Activated naive CD8-positive, alpha-beta T cell treated with anti-CD3 and anti-CD28 coated beads, Interleukin-2, amount 50 U/mL, for 16 hours (primary cell): Measurements from ENCODE around the gene BLTP1.
"Not testable (repeated sequence)": the region's sequence is repeated elsewhere in the genome, so short reads cannot be mapped to it uniquely, and the experiment has no call there.

Experiments used
- DNase-seq: peaks from one replicate; pipeline ENCODE4 v3.0.0-alpha.2; 2020; ENCODE audit warnings: low read depth, low spot score

The BLTP1 gene

GRCh38 chr4:122151982-122152710 is at the start of gene BLTP1:
BLTP1 (plus strand) TSS chr4:122152331; CDS start chr4:122170648, 18,317 bp downstream.
- peak; percentile 70 for DNase-seq

- DNase-seq, result no peak
Observed at GRCh38 chr4:122104184-122104583, 47.9 kb upstream of the BLTP1 start.

DNA sequence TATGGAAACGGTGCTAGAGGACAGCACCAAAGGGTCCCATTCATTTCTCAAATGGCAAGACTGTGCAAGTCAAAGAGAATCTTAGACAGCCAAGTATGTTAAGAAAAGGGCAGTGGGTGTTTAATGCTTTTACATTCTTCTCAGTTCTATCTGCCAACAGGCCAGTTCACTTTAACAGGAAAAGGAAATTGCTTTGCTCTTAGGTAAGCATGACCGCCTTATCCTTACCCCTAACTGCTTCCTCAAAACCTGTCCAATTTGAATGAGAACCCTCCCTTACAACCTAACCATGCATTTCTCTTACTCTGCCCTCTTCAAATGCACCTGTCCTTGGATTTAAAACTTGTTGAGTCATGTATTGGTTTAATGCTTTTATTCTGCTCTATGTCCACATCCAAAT is 44.5 kb upstream of the BLTP1 start:
- no peak for DNase-seq

DNA sequence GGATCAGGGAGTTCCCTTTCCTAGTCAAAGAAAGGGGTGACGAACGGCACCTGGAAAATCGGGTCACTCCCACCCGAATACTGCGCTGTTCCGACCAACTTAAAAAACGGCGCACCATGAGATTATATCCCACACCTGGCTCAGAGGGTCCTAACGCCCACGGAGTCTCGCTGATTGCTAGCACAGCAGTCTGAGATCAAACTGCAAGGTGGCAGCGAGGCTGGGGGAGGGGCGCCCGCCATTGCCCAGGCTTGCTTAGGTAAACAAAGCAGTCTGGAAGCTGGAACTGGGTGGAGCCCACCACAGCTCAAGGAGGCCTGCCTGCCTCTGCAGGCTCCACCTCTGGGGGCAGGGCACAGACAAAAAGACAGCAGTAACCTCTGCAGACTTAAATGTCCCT is 41.8 kb upstream of the BLTP1 start:
- not testable (repeated sequence) for DNase-seq

GRCh38 chr4:122117743-122118142 is 34.4 kb upstream of the BLTP1 start:
- DNase-seq, result no peak

DNA sequence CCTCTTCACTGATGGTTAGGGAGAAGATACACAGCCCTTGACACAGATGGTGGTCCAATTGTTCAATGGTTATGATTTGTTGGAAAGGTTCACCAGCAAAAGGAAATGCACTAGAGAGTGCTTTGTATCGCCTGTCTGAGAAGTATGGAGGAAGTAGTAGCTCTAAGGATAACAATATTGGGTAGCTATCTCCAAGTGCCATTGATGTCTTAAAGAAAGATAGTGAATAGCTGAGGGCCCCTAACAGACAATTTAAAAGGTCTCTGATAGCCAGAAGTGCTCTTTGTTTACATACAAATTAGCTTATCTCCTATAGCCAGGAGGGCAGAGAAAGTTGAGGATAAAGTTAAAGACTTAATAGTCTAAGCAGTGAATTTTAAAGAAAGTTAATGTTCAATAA is 33.9 kb upstream of the BLTP1 start:
- DNase-seq, result no peak

GRCh38 chr4:122119739-122120138 is 32.4 kb upstream of the BLTP1 start:
- DNase-seq, result no peak

- no peak for DNase-seq
Observed at GRCh38 chr4:122121593-122121992, 30.5 kb upstream of the BLTP1 start.

GRCh38 chr4:122122083-122122482 is 30.0 kb upstream of the BLTP1 start:
- no peak for DNase-seq

GRCh38 chr4:122129061-122129460 is 23.1 kb upstream of the BLTP1 start:
- no peak for DNase-seq

DNA sequence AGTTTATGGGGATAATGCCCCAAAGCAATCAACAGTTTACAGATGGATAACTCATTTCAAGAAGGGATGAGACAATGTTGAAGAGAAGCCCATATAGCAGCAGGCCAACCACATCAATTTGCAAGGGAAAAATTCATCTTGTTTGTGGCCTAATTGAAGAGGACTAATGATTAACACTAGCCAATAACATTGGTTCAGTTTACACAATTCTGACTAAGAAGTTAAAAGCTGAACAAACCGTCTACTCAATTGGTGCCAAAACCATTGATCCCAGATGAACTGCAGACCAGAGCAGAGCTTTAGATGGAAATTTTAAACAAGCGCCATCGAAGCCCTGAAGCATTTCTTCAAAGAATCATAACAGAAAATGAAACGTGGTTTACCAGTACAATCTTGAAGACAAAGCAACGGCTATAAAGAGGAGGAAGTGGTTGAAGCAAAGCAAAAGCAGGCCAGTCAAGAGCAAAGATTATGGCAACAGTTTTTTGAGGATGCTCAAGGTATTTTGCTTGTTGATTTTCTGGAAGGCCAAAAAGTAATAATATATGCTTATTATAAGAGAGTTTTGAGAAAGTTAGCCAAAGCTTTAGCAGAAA is 20.5 kb upstream of the BLTP1 start:
- DNase-seq, result no peak

GRCh38 chr4:122132891-122133290 is 19.2 kb upstream of the BLTP1 start:
- no peak for DNase-seq

DNA sequence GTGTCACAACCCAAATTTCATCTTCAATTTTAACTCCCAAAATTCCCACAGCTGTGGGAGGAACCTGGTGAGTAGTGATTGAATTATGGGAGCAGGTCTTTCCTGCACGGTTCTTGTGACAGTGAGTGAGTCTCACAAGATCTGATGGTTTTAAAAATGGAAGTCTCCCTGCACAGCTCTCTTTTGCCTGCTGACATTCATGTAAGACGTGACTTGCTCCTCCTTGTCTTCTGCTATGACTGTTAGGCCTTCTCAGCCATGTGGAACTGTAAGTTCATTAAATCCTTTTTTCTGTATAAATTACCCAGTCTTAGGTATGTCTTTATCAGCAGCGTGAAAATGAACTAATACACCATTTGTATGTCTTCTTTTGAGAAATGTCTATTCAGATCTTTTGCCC is 13.0 kb upstream of the BLTP1 start:
- no peak for DNase-seq

DNA sequence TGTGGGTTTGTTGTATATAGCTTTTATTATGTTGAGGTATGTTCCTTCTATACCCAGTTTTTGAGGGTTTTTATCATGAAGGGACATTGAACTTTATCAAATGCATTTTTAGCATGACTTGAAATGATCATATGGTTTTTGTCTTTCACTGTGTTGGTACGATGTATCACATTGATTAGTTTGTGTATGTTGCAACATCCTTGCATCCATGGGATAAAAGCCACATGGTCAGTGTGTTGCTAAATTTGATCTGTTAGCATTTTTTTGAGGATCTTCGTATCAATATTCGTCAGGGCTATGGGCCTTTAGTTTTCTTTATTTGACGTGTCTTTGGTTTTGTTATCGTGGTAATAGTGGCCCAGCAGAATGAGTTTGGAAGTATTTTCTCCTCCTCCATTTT is 11.3 kb upstream of the BLTP1 start:
- DNase-seq, result no peak

DNA sequence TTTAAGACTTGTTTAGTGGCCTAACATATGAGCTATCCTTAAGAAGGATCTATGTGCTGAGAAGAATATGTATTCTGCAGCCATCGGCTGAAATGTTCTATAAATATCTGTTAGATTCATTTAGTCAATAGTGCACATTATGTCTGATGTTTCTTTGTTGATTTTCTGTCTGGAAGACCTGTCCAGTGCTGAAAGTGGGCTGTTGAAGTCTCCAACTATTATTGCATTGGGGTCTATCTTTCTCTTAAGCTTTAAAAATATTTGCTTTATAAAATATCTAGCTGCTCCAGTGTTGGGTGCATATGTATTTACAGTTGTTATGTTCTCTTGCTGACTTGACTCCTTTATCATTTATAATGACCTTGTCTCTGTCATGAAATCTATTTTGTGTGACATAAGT is 9.4 kb upstream of the BLTP1 start:
- no peak for DNase-seq

DNA sequence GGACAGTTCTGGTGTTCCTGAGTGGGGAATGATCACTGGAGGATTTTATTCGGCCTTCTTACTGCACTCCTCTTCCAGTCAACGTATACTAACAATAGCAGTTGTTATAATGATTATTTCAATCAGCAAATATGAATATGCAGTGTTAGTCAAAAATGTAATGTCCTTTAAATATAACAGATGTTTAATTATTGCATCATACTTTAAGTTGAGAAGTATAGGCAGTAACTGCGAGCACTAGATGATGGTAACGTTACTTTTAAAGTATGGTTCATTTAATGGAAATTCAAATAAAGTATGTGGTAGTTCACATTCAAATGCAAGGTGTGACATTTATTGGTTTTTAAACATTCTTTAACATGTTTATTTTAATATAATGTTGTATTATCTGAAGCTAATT is 5.5 kb upstream of the BLTP1 start:
- DNase-seq, result no peak

- no peak for DNase-seq
Observed at GRCh38 chr4:122150931-122151330, 1.2 kb upstream of the BLTP1 start.

- no peak for DNase-seq
Observed at GRCh38 chr4:122152711-122153226, 638 bp downstream of the BLTP1 start.

DNA sequence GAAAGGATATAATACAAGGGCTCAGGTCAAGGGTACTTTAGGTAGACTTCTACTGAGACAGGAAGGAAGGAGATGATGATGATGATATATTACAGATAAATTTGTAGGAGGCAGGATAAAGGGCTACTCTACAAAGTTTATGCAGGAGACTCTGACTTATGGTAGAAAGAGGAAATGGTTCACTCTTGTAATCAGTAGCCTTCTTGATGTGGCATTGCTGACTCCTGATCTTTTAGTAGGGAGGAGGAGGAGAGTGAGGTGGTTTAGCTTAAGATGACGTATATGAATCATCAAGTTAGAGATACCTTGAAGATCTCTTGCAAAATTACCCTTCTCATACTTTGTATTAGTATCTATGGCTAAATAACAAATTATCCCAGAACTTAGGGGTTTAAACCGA is 4.7 kb downstream of the BLTP1 start:
- no peak for DNase-seq

DNA sequence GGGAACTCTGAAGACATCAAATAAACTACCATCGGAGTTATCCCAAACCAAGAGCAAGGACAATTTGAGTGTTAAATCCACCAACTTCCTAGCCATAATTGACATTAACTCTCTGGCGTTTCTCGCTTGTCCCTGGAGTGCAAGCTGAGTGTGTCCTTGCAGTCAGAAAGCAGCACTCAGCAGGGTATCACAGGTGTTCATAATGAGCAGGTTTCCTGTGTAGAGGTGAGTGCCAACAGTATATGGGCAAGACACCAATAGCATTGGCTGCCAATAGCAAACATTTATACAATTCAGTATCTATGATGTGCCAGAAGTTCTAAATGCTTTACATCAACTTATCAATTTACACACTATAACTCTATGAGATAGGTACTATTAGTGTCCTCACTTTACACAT is 11.2 kb downstream of the BLTP1 start:
- no peak for DNase-seq

DNA sequence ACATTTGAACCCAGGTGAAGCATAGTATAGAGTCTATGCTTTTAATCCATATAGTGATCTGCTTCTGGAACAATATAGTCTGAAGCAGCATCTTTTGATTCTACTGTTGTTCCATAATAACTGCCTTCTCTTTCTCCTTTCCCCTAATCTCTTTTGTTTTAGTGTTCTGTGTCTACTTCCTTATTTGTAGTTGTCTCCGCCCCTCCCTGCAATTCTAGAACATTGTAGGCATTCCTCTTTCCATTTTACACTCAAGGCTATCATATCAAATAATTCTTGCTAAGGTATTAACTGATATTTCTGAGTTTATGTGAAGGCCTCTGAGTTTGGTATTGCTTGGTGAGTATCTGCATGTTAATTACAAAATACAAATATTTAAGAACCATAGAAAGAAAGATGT is 11.6 kb downstream of the BLTP1 start:
- no peak for DNase-seq

GRCh38 chr4:122167369-122167768 is 15.2 kb downstream of the BLTP1 start:
- no peak for DNase-seq

- no peak for DNase-seq
Observed at GRCh38 chr4:122170775-122171174, 18.6 kb downstream of the BLTP1 start.
